Measurements from ENCODE around the gene NOL9. TPM values are rescaled to one million over a fixed set of nuclear protein-coding genes. Genes with fewer than 3 reads are reported as not detected.

The NOL9 gene
- total RNA-seq, 1 experiment from 2014 or later = 49.2 TPM

DNA sequence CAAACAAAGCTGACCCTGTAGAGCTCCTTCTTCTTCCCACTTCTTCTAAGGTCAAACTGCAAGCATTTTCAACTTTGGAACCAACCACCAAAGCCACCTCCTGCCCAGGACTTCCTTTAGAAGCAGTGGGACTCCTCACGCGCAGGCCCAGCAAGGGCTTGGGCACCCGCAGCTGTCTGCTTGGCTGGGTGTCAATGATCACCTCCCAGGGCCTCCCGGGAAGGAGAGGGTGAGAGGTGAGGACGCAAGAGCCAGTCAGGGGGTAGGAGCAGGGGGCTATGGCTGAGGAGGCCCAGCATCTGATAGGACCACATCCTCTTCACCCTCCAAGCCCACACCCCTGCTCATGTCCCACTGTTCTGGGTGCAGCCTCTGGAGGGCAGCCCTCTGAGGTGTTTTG lies 38.1 kb upstream of the NOL9 start:
- H3K4me1 Mint-ChIP-seq (ENCODE audit: insufficient read depth, unreplicated experiment) = peaks cover 10% of the 10 kb centered on the region
- H3K27ac Mint-ChIP-seq (ENCODE audit: low read depth, unreplicated experiment) = no peak overlapping the region
- no peaks in the 10 kb centered on the region for H3K27me3 Mint-ChIP-seq (ENCODE audit: insufficient read depth, unreplicated experiment)
- no peak overlapping the region for H3K4me3 Mint-ChIP-seq (ENCODE audit: unreplicated experiment)
- peaks cover 81% of the 10 kb centered on the region for H3K36me3 Mint-ChIP-seq (ENCODE audit: insufficient read depth, unreplicated experiment)
- no TSS peak for BruUV-seq (replicated peaks)
- DNase-seq (ENCODE audit: unreplicated experiment) = no peak
- POLR2A ChIA-PET = interaction anchor here (1.3 kb wide), 1 partner anchor 14 kb away, joined by 3 read pairs; no protein-coding TSS in a partner anchor
- intact Hi-C loops (cut with micrococcal nuclease) = no loop called here
- TF ChIP-seq, protein P1, sequence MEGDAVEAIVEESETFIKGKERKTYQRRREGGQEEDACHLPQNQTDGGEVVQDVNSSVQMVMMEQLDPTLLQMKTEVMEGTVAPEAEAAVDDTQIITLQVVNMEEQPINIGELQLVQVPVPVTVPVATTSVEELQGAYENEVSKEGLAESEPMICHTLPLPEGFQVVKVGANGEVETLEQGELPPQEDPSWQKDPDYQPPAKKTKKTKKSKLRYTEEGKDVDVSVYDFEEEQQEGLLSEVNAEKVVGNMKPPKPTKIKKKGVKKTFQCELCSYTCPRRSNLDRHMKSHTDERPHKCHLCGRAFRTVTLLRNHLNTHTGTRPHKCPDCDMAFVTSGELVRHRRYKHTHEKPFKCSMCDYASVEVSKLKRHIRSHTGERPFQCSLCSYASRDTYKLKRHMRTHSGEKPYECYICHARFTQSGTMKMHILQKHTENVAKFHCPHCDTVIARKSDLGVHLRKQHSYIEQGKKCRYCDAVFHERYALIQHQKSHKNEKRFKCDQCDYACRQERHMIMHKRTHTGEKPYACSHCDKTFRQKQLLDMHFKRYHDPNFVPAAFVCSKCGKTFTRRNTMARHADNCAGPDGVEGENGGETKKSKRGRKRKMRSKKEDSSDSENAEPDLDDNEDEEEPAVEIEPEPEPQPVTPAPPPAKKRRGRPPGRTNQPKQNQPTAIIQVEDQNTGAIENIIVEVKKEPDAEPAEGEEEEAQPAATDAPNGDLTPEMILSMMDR (IDR thresholded peaks at IDR 0.05; ENCODE audit: unreplicated experiment) = no peak
- H3K9me3 Mint-ChIP-seq (ENCODE audit: unreplicated experiment) = no peaks in the 10 kb centered on the region
- CTCF ChIA-PET = no interaction called here

DNA sequence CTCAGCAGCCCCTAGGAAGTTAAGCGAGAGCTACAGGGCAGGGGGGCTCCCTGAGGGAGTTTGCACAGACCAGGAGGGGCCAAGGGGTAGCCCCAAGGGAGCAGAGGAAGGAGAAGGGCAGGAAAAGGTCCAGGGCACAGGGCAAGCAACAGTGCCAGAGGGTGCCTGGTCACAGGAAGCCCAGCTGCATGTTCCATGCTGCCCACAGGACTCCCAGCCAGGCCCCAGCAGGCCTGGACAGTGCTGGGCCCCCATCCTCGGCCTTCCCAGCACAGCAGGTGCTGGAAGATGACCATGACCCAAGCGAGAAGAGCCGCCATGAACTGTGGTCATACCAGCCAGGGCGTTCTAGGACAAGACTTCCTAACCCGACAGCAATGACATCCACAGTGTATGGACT lies 37.3 kb upstream of the NOL9 start:
- DNase-seq (ENCODE audit: unreplicated experiment) = no peak
- H3K4me1 Mint-ChIP-seq (ENCODE audit: insufficient read depth, unreplicated experiment) = peaks cover 17% of the 10 kb centered on the region
- H3K27me3 Mint-ChIP-seq (ENCODE audit: insufficient read depth, unreplicated experiment) = no peaks in the 10 kb centered on the region
- POLR2A ChIA-PET = interaction anchor here (1.3 kb wide), 1 partner anchor 15 kb away, joined by 3 read pairs; no protein-coding TSS in a partner anchor
- no peaks in the 10 kb centered on the region for H3K9me3 Mint-ChIP-seq (ENCODE audit: unreplicated experiment)
- H3K4me3 Mint-ChIP-seq (ENCODE audit: unreplicated experiment) = no peak overlapping the region
- no peak overlapping the region for H3K27ac Mint-ChIP-seq (ENCODE audit: low read depth, unreplicated experiment)
- CTCF ChIA-PET = no interaction called here
- BruUV-seq (replicated peaks) = no TSS peak
- intact Hi-C loops (cut with micrococcal nuclease) = no loop called here
- peaks cover 73% of the 10 kb centered on the region for H3K36me3 Mint-ChIP-seq (ENCODE audit: insufficient read depth, unreplicated experiment)
- TF ChIP-seq, protein P1 (IDR thresholded peaks at IDR 0.05; ENCODE audit: unreplicated experiment) = no peak

GRCh38 chr1:6591222-6591621 lies 36.9 kb upstream of the NOL9 start:
- Mint-ChIP-seq H3K27me3 (ENCODE audit: insufficient read depth, unreplicated experiment) (no peaks in the 10 kb centered on the region), H3K4me1 (ENCODE audit: insufficient read depth, unreplicated experiment) (peaks cover 17% of the 10 kb centered on the region), H3K27ac (ENCODE audit: low read depth, unreplicated experiment) (no peak overlapping the region), H3K4me3 (ENCODE audit: unreplicated experiment) (no peak overlapping the region), H3K36me3 (ENCODE audit: insufficient read depth, unreplicated experiment) (peaks cover 69% of the 10 kb centered on the region), H3K9me3 (ENCODE audit: unreplicated experiment) (no peaks in the 10 kb centered on the region)
- intact Hi-C loops (cut with micrococcal nuclease) = no loop called here
- CTCF ChIA-PET = no interaction called here
- BruUV-seq (replicated peaks) = no TSS peak
- no peak for DNase-seq (ENCODE audit: unreplicated experiment)
- POLR2A ChIA-PET = interaction anchor here (1.3 to 6.9 kb wide), 2 partner anchors 11 to 15 kb away, joined by 3 to 69 read pairs; partner anchors contain the start of gene KLHL21
- TF ChIP-seq, protein P1 (IDR thresholded peaks at IDR 0.05; ENCODE audit: unreplicated experiment) = no peak

GRCh38 chr1:6590046-6590445 lies 35.7 kb upstream of the NOL9 start:
- POLR2A ChIA-PET = interaction anchor here (0.5 to 6.9 kb wide), 4 partner anchors 8 to 36 kb away, joined by 3 to 69 read pairs (median 14); partner anchors contain the start of genes KLHL21 and ZBTB48
- TF ChIP-seq, protein P1 (IDR thresholded peaks at IDR 0.05; ENCODE audit: unreplicated experiment) = no peak
- no peak overlapping the region for H3K27ac Mint-ChIP-seq (ENCODE audit: low read depth, unreplicated experiment)
- no peak overlapping the region for H3K4me3 Mint-ChIP-seq (ENCODE audit: unreplicated experiment)
- H3K36me3 Mint-ChIP-seq (ENCODE audit: insufficient read depth, unreplicated experiment) = peaks cover 59% of the 10 kb centered on the region
- no peaks in the 10 kb centered on the region for H3K9me3 Mint-ChIP-seq (ENCODE audit: unreplicated experiment)
- peaks cover 17% of the 10 kb centered on the region for H3K4me1 Mint-ChIP-seq (ENCODE audit: insufficient read depth, unreplicated experiment)
- intact Hi-C loops (cut with micrococcal nuclease) = no loop called here
- CTCF ChIA-PET = no interaction called here
- BruUV-seq (replicated peaks) = no TSS peak
- H3K27me3 Mint-ChIP-seq (ENCODE audit: insufficient read depth, unreplicated experiment) = no peaks in the 10 kb centered on the region
- no peak for DNase-seq (ENCODE audit: unreplicated experiment)
